HepG2 (cell line): ENCODE data around the gene SELENOW. TPM values are rescaled to one million over a fixed set of nuclear protein-coding genes. Genes with fewer than 3 reads are reported as not detected.
"Not testable (repeated sequence)": the region's sequence is repeated elsewhere in the genome, so short reads cannot be mapped to it uniquely, and the experiment has no call there.

Experiments used
- ATAC-seq: fragments of 200-7000 bp; cut with Tn5 transposase; 3 replicates; pipeline ENCODE4 v1.9.1; 2020; ENCODE audit warnings: mild to moderate bottlenecking, moderate library complexity
- BruUV-seq: library from RNA; stranded (reverse); fragments of 400-500 nt; replicated peaks from 2 replicates; lab custom pipeline; 2021; lab: Mats Ljungman, UMichigan
- CTCF ChIA-PET: fragments of 300-600 bp; formaldehyde crosslinking; extraction: SDS; loops from one replicate; lab custom pipeline; 2021; ENCODE audit warnings: low total read pairs, inconsistent platforms, low intra/inter-chr PET ratio; lab: Yijun Ruan, JAX
- POLR2A ChIA-PET: fragments of 350-600 bp; sonication (Branson Sonifier 250); formaldehyde crosslinking; loops from one replicate; lab custom pipeline; 2020; ENCODE audit warnings: antibody characterized with exemption, inconsistent platforms; lab: Yijun Ruan, JAX
- DNase-seq: peaks from one replicate; pipeline ENCODE4 v3.0.0-alpha.2; 2015; ENCODE audit warnings: low spot score
- FAIRE-seq: peaks from 3 replicates; lab custom pipeline; 2011; peaks lifted over from hg19 to GRCh38; lab: Jason Lieb, UNC
- H2AFZ ChIP-seq: one replicate; pipeline ENCODE4 v1.6.1; 2011; ENCODE audit warnings: low read length, inconsistent platforms
- H3K27ac ChIP-seq: fragments of 300-600 bp; 3 replicates; pipeline ENCODE4 v1.8.0; 2011; ENCODE audit warnings: mixed run types, mild to moderate bottlenecking, mixed read lengths, low read length, inconsistent platforms; ENCODE audit not compliant: insufficient read depth; ENCODE audit errors: extremely low read length
- H3K27me3 ChIP-seq, 2 experiments: fragments of 200-600 bp in 1 of 2; 2 replicates in 1 of 2; 3 replicates in 1 of 2; pipeline versions ENCODE4 v1.6.0 to v1.8.0; 2011; ENCODE audit warnings: low read length in 2 of 2, mild to moderate bottlenecking in 2 of 2, moderate library complexity in 2 of 2, inconsistent platforms in 1 of 2; ENCODE audit not compliant: insufficient read depth in 2 of 2, control insufficient read depth in 1 of 2
- H3K36me3 ChIP-seq, 2 experiments: fragments of 200-600 bp in 1 of 2; replicated peaks in 1 of 2; 2 replicates in 1 of 2; 3 replicates in 1 of 2; pipeline versions ENCODE4 v1.5.1 to v1.8.0; 2011; ENCODE audit warnings: low read length in 2 of 2, inconsistent platforms in 1 of 2; ENCODE audit not compliant: insufficient read depth in 2 of 2, control insufficient read depth in 1 of 2
- H3K4me1 ChIP-seq: 2 replicates; pipeline ENCODE4 v1.5.1; 2012; ENCODE audit warnings: low read length, inconsistent platforms; ENCODE audit not compliant: insufficient read depth
- H3K4me2 ChIP-seq: 2 replicates; pipeline ENCODE4 v1.6.0; 2011; ENCODE audit warnings: low read depth, low read length, inconsistent platforms
- H3K4me3 ChIP-seq, 3 experiments: fragments of 200-600 bp in 1 of 3; sonication (generic), shearing (Covaris generic) in 1 of 3; replicated peaks in 1 of 3; 2 replicates each; pipeline ENCODE4 v1.5.1; 2011 to 2016; ENCODE audit warnings: low read length in 3 of 3, inconsistent platforms in 2 of 3, low read depth in 2 of 3, mild to moderate bottlenecking in 2 of 3, control low read depth in 1 of 3, mixed read lengths in 1 of 3; ENCODE audit not compliant: insufficient read depth in 1 of 3
- H3K79me2 ChIP-seq: one replicate; pipeline ENCODE4 v1.6.1; 2011; ENCODE audit warnings: low read length, inconsistent platforms; ENCODE audit not compliant: insufficient read depth
- H3K9ac ChIP-seq: 2 replicates; pipeline ENCODE4 v1.6.0; 2011; ENCODE audit warnings: mild to moderate bottlenecking, low read depth, low read length, inconsistent platforms; ENCODE audit not compliant: insufficient read depth
- H3K9me3 ChIP-seq: 2 replicates; pipeline ENCODE4 v1.5.1; 2012; ENCODE audit warnings: mild to moderate bottlenecking, low read length
- H4K20me1 ChIP-seq: 2 replicates; pipeline ENCODE4 v1.6.0; 2011; ENCODE audit warnings: inconsistent platforms, mild to moderate bottlenecking, low read length, moderate library complexity; ENCODE audit not compliant: insufficient read depth
- CC2D1A ChIP-seq: sonication (generic); formaldehyde crosslinking; IDR thresholded peaks from 2 replicates; pipeline ENCODE4 v1.8.1; 2023; ENCODE audit warnings: mild to moderate bottlenecking, missing genetic modification reagents
- ETV6 ChIP-seq: sonication (generic); formaldehyde crosslinking; conservative IDR thresholded peaks from 2 replicates; pipeline ENCODE4 v1.4.0; 2020; ENCODE audit warnings: missing genetic modification reagents
- HMG20B ChIP-seq: conservative IDR thresholded peaks from 2 replicates; pipeline ENCODE4 v1.6.1; 2016; ENCODE audit warnings: missing genetic modification reagents, missing compliant biosample characterization
- MED1 ChIP-seq: sonication (generic); formaldehyde crosslinking; IDR thresholded peaks from 2 replicates; pipeline ENCODE4 v1.4.0; 2020; ENCODE audit warnings: missing genetic modification reagents
- PPARG ChIP-seq: conservative IDR thresholded peaks from 2 replicates; pipeline ENCODE4 v1.6.1; 2016; ENCODE audit warnings: missing biosample characterization, missing genetic modification reagents
- RBFOX2 ChIP-seq: fragments of 200-400 bp; formaldehyde crosslinking; IDR thresholded peaks from 2 replicates; pipeline ENCODE4 v1.6.1; 2017; ENCODE audit warnings: low read depth, mild to moderate bottlenecking, low read length
- SIX1 ChIP-seq: sonication (generic); formaldehyde crosslinking; IDR thresholded peaks from 2 replicates; pipeline ENCODE4 v1.4.0; 2020; ENCODE audit warnings: missing genetic modification reagents, borderline replicate concordance
- TBX2 ChIP-seq: sonication (generic); formaldehyde crosslinking; IDR thresholded peaks from 2 replicates; pipeline ENCODE4 v1.5.0; 2020; ENCODE audit warnings: missing genetic modification reagents, mild to moderate bottlenecking, borderline replicate concordance
- TEF ChIP-seq: sonication (generic); formaldehyde crosslinking; IDR thresholded peaks from 2 replicates; pipeline ENCODE4 v1.5.0; 2020; ENCODE audit warnings: missing genetic modification reagents
- ZBTB43 ChIP-seq: sonication (generic); formaldehyde crosslinking; conservative IDR thresholded peaks from 2 replicates; pipeline ENCODE4 v1.4.0; 2020; ENCODE audit warnings: missing genetic modification reagents
- ZNF121 ChIP-seq: sonication (generic); formaldehyde crosslinking; IDR thresholded peaks from 2 replicates; pipeline ENCODE4 v1.5.0; 2020; ENCODE audit warnings: mild to moderate bottlenecking, missing genetic modification reagents
- ZNF234 ChIP-seq: sonication (generic); formaldehyde crosslinking; conservative IDR thresholded peaks from 2 replicates; pipeline ENCODE4 v1.5.1; 2020; ENCODE audit warnings: mild to moderate bottlenecking, missing genetic modification reagents
- ZNF720 ChIP-seq: sonication (generic); formaldehyde crosslinking; IDR thresholded peaks from 2 replicates; pipeline ENCODE4 v1.4.0; 2020; ENCODE audit warnings: missing genetic modification reagents
- ZNF766 ChIP-seq: sonication (generic); formaldehyde crosslinking; IDR thresholded peaks from 2 replicates; pipeline ENCODE4 v1.5.0; 2020; ENCODE audit warnings: missing genetic modification reagents, borderline replicate concordance
- ZNF883 ChIP-seq: sonication (generic); formaldehyde crosslinking; IDR thresholded peaks from 2 replicates; pipeline ENCODE4 v1.5.1; 2020; ENCODE audit warnings: mild to moderate bottlenecking, missing genetic modification reagents; ENCODE audit errors: not compliant biosample characterization
- WGBS: methylation state at CpG from one replicate; pipeline ENCODE4 v1.1.6; 2017; ENCODE audit warnings: low lambda C conversion rate; 5-methylcytosine and 5-hydroxymethylcytosine counted together
- in situ Hi-C: cut with HindIII; loops from 2 replicates; pipeline ENCODE4 v1.10.0; 2017; ENCODE audit warnings: low pct_unique_long_range_greater_than_20kb; ENCODE audit not compliant: extremely low pct_ligation_motif_present
- intact Hi-C: fragments of 100-400 bp; cut with micrococcal nuclease; formaldehyde crosslinking; loops from one replicate; pipeline ENCODE4 v1.10.0; 2022; ENCODE audit not compliant: unreplicated experiment
- polyA plus RNA-seq, 8 experiments: library from polyadenylated mRNA; depleted of rRNA in 3 of 8; stranded (reverse) in 7 of 8; unstranded in 1 of 8; fragments of >200 nt; fragmentation: Illumina TruSeq in 4 of 8; extraction: Trizol in 4 of 8; gene quantifications; 2 replicates each; pipeline versions ENCODE4 v1.2.1 to v1.2.3, GENCODE V29; 2011 to 2016; ENCODE audit warnings: low read depth in 4 of 8, missing spikeins in 1 of 8, mixed read lengths in 1 of 8; ENCODE audit not compliant: insufficient read depth in 1 of 8
- total RNA-seq, 5 experiments: library from RNA; depleted of rRNA; stranded (reverse); fragments of >200 nt; fragmentation: Illumina TruSeq; extraction: Trizol; gene quantifications; 2 replicates each; pipeline ENCODE4 v1.2.3, GENCODE V29; 2016; ENCODE audit warnings: low read depth in 1 of 5

SELENOW gene
- total and polyA plus RNA-seq, 2 of the 13 experiments (the other 11 are each of a cell fraction or from before 2014, with no cell fraction given) = 50.3 to 64.7 TPM

GRCh38 chr19:47769534-47769933 lies 9.0 kb upstream of the SELENOW start (continued):
- TF ChIP-seq ZNF766 = no peak
- no peak for TF ChIP-seq TEF (CRISPR knock-in tag)

GRCh38 chr19:47771291-47771690 lies 7.2 kb upstream of the SELENOW start:
- H3K9ac ChIP-seq, H3K27ac ChIP-seq, H3K79me2 ChIP-seq, ATAC-seq, H2AFZ ChIP-seq, H3K27me3 ChIP-seq, POLR2A ChIA-PET, H3K4me3 ChIP-seq, in situ Hi-C loops, H3K9me3 ChIP-seq, H3K4me2 ChIP-seq, BruUV-seq, FAIRE-seq, intact Hi-C loops, H3K36me3 ChIP-seq, H4K20me1 ChIP-seq, DNase-seq: not testable (repeated sequence)
- 56% methylated on average over 6 of the region's 6 CpGs for WGBS
- H3K4me1 ChIP-seq = peaks cover 30% of the 10 kb centered on the region
- CTCF ChIA-PET = interaction anchor here (0.6 kb wide), 1 partner anchor 92 kb away, joined by 3 read pairs; no protein-coding TSS in a partner anchor
- peak; percentile 57 for TF ChIP-seq ZNF121 (CRISPR knock-in tag)

- intact Hi-C loops (no loop called here), in situ Hi-C loops (no loop called here)
- FAIRE-seq (peak; percentile 12), ATAC-seq (peak; percentile 24; the same call in 2 of the 3 replicates), DNase-seq (peak; percentile 77)
- CTCF ChIA-PET = no interaction called here
- BruUV-seq = no TSS peak
- Histone ChIP-seq H3K4me2 (peak overlapping the region; percentile 43), H3K9me3 (no peaks in the 10 kb centered on the region), H4K20me1 (no peaks in the 10 kb centered on the region), H3K36me3 (peaks cover 0 to 10% of the 10 kb centered on the region in 2 experiments; a peak in 3 of 5 replicates), H2AFZ (no peak overlapping the region), H3K27me3 (no peaks in the 10 kb centered on the region; a peak in 1 of 5 replicates), H3K79me2 (peaks cover 18% of the 10 kb centered on the region), H3K4me1 (peaks cover 54% of the 10 kb centered on the region), H3K27ac (peak overlapping the region; percentile 66), H3K9ac (peak overlapping the region; percentile 47), H3K4me3 (no peak overlapping the region)
- POLR2A ChIA-PET = no interaction called here
- WGBS = 5% methylated on average over 4 of the region's 4 CpGs
- no peak for TF ChIP-seq CC2D1A (CRISPR knock-in tag)
- peak; percentile 14; the same call in 1 of the 2 replicates for TF ChIP-seq MED1
- TF ChIP-seq SIX1 (CRISPR knock-in tag) = no peak
- no peak for TF ChIP-seq RBFOX2
- TF ChIP-seq ZNF234 = no peak
- peak; percentile 23; the same call in 1 of the 2 replicates for TF ChIP-seq TBX2 (CRISPR knock-in tag)
- no peak for TF ChIP-seq ZBTB43 (CRISPR knock-in tag)
- TF ChIP-seq ZNF883 (CRISPR knock-in tag) = no peak
- TF ChIP-seq ZNF720 (CRISPR knock-in tag) = no peak
- no peak for TF ChIP-seq HMG20B (CRISPR knock-in tag)
- no peak for TF ChIP-seq ETV6 (CRISPR knock-in tag)
- 0 out of 2 replicates have a peak, but pooled peaks have one; percentile 27 for TF ChIP-seq PPARG (CRISPR knock-in tag)
These were observed 1.9 kb upstream of the SELENOW start for GRCh38 chr19:47776568-47776967.
